Stimulated activated CD8-positive, alpha-beta memory T cell treated with anti-CD3 and anti-CD28 coated beads, Interleukin-15, amount 100 ng/mL, for 24 hours (primary cell): ENCODE measurements around the gene TANGO6.

Experiments
- DNase-seq: peaks from one replicate; pipeline ENCODE4 v3.0.0-alpha.2; 2020; ENCODE audit warnings: low read depth

The TANGO6 gene

DNA sequence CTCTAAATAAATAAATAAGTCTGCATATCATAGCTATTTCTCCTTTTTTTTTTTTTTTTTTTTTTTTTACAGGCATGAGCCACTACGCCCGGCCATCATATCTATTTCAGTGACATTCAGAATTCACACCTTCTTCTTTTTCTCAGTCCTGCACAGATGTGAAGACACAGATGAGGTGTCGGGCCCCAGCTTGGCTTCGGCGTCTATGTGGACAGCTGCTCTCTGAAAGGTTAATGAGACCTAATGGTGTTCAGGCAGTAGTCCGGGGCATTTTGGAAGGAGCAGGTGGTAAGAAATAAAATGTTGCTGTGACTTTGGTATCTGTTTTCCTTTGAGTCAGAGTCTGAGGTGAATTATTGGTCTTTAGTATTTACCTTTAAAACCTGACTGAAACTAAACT lies 23.6 kb downstream of the TANGO6 start:
- DNase-seq = no peak

DNA sequence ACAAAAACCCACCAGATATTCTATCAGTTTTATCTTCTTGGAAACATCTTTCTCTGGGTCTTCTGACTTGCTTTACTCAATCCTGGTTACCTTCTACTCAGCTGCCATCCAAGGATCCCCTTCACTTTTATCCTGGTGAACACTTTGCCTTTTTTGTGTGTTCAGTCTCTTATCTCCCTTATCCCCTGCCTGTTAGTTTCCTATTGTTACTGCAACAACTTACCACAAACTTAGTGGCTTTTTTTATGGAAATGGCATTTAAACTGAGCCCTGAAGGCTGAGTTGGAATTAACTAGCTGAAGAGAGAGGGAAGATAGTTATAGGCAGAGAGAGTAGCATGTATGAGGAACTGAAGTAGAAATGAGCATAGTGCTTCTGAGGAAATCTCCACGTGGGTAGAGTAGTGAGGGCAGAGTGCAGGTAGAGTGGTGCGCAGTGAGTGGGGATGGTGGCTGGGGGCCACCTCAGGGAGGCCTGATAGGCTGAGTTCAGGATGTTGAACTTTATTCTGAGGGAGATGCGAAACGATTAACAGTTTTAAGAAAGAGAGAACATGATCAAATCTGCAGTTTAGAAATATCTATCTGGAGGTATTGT lies 26.3 kb downstream of the TANGO6 start:
- no peak for DNase-seq

DNA sequence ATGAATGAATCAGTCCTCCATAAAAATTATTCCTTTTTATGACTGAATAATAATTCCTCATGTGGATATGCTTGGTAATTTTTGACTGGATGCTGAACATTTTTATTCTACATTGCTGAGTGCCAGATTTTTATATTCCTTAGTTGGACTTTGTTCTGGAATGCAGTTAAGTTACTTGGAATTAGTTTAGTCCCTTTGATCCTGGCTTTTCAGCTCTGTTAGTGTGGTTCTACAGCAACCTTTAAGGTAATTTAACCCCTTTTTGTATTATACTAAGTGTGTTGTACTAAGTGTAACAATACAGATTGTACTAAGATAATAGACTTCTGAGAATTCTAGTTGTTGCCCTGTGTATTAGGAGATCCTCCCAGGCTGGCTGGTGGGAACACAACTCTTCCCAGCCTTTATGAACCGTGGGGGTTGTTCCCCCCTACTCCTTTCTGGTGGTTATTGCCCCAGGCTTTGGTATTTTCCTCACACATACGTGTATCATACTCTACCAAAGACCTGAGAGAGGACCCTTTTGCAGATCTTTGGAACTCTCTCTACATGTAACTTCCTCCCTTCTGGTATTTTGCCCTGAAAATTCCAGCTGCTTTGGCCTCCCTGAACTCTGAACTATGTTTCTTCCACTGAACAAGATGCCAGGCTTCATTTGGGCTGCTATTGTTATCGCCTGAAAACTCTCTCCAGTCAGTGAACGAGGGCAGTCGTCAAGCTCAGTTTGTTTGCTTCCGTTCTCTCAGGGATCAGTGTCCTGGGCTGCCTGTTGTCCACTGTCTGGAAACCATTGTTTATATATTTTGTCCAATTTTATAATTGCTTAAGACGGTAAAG lies 30.5 kb downstream of the TANGO6 start:
- DNase-seq = no peak

DNA sequence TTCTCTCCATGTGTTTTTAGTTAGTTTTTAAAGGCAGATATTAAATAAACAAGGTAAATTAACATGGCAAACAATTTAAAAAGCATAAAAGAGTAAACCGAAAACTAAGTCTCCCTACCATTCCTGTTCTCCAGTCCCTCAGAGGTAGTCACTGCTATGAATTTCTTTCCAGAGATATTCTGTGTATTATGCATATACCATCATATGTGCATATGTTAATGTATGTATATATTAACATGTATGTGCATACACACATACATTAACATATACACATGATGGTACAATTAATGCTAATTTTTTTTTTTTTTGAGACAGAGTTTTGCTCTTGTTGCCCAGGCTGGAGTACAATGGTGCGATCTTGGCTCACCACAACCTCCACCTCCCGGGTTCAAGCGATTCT lies 32.5 kb downstream of the TANGO6 start:
- no peak for DNase-seq

DNA sequence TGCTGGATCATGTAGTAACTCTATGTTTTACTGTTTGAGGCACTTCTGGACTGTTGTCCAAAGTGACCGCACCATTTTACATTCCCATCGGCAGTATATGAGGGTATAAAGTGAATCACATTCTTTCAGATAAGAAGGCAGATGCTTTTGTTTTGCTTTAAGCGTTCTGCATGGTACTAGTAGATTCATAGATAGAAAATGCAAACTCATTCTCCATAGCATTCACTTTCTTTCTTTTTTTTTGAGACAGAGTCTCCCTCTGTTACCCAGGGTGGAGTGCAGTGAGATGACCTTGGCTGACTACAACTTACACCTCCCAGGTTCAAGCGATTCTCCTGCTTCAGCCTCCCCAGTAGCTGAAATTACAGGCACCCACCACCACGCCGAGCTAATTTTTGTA lies 40.4 kb downstream of the TANGO6 start:
- DNase-seq = no peak

DNA sequence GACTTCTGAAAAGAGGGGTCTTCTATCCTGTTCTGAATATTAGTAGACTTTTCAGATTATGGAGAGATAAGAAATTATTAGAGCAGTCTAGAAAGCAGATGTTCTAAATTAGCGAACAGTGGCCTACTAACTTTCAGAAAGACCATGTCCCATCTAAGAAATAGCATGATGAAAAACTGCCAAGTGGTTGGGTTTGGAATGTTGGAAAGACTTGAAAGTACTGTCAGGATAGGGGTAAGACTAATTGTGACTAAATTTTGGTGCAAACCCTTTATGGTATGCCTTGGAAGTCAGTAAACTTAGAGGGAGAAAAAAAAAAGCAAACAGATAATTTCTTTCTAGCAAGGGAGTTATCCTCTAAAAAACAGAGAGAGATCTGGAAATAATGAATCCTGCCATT lies 41.1 kb downstream of the TANGO6 start:
- no peak for DNase-seq

DNA sequence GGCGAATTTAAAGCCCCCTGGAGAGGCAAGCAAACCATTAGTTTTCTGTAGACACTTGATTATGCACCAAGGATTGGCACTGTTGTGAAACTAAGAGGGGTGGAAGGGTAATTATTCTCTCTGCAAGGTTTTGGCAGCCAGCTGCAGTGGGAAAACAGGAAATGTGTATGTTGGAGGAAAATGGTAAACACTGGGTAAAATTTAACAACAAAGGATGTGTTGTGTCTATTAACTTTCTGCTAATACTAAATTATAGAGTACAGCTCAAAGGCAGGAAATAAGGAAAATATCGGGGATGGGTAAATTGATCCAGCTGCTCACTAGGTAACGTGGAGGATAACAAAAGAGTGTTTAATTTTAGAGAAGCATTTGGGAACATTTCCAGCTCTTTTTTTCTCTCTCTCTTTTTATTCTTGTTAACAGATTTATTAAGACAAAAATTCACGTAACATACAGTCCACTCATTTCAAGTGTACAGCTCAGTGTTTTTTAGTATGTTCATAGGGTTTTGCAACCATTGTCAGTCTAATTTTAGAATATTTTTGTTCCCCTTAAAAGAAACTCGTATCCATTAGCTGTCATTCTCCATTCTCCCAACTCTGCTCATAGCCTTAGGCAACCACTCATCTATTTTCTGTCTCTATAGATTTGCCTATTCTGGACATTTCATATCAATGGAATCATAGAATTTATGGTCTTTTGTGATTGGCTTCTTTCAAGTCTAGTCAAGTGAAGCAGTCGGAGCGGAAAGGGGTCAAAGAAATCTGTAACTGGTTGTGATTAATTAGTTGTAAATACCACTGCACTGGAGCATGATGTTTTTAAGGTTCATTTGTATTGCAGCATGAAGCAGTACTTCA lies 41.8 kb downstream of the TANGO6 start:
- no peak for DNase-seq

DNA sequence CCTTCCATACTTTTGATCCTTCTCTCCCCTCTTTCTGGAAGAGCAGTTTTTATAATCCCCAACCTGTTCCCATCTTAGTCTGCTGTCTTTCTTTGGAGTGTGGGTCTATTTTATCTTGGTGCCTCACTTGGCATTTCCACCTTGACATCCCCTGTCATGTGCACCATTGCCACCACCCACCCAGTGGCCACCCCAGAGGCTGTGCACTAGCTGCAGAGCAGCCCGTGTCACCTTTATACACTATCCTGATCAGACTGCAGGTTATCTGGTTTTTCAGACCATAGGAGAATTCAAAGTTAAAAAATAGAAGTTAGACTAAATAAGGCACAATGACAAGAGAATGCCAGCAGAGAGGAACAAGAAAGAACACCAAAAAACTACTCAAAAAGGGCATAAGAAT lies 43.8 kb downstream of the TANGO6 start:
- no peak for DNase-seq

DNA sequence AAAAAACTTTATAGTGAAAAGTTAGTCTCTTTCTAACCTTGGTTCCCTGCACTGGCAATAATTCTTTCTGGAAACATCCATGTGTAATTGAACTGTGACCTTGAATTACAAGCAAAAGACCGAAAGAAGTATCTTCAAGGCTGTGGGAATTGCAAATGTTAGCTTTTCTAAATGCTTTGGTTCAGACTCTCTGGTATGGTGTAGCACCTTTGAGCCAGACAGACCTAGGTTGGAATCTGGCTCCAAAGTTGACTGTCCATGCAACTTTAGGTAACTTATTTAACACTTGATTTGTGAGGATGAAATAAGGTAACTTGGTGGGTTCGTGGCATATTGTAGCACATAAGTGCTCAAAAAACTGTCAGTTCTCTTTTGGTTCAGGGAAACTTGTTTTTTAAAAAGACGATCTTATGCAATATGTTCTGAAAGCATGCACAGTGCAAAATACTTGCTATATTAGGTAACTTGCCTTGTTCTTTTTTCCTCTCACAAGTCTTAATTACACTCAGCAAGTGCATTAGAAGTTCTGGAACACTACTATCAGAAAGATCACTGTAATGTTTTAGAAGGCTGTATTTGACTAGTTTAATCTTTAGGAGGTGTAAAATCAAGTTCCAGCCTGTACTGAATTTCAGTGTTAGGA lies 46.3 kb downstream of the TANGO6 start:
- no peak for DNase-seq

DNA sequence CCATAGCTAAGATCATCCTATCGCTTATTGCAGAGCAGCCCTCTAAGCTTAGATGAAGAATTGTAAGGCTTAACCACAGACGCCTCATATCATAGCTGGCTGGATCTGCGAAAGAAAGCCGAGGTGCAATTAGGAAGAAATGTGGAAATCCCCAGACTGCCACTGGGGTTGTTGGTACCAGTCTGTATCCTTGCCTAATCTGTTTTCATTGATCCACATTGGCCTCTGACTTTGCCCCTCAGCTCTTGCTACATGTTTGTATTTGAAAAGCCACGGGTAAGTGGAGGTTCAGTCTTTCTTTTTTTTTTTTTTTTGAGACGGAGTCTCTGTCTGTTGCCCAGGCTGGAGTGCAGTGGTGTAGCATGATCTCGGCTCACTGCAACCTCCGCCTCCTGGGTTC lies 48.9 kb downstream of the TANGO6 start:
- DNase-seq = no peak

DNA sequence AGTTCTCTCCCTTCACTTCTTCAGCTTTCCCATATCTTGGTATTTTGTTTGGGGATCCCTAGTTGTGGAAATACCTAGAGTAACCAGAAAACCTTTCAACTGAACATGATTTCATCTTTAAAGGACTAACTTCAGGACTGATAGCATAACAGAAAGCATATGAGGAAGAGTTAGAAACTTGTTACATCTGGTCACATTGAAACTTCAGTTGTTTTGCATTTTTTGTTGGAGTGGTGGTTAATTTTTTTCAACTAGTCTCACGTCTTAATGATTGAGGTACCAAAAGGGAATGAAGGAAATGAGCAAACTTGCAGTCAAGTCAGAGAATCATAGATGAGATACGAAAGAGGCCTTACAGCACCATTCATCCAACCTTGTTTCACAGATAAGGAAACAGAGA lies 49.6 kb downstream of the TANGO6 start:
- no peak for DNase-seq

DNA sequence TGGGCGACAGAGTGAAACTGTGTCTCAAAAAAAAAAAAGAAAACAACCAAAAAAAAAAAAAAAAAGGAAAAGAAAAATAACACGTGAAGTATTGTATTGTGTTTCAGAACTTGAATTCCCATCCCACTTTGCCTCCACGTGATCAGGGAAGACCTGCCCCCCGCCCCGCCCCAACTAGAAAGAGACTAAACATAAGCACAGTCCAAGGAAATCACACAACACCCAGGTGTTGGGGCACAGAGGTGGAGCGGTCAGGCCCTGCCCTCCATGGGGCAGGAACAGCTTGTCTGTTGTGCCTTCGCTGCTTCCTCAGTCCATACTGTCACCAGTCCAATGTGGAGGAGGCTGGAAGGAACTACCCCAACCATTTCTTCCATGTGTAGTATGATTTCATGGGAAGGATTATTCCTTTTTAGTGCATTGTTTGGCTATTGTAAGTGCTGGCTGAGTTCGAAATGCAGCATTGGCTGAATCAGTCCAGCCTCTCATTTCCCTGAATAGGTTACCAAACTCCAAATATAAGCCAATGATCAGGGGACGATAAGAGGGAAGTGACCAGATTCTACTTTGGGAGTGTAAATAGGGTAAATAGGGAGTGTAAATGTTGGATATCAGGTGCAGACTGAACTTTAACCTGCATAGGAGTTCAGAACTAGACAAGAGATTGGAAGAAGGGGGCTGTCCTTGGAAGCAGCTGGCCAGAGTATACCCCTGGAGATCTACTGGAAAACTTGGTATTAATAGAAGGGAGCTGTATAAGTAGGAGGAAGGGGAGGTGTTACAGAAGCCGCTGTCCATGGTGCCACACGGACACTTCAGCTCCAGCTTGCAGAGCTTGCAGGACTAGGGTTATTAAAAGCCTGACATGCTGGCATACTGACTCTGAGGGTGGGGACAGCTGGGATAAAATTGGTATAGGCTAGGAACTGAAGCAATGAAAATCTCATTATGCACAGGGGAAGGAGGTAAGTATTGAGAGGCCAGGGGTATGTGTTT lies 50.7 kb downstream of the TANGO6 start:
- DNase-seq = no peak

DNA sequence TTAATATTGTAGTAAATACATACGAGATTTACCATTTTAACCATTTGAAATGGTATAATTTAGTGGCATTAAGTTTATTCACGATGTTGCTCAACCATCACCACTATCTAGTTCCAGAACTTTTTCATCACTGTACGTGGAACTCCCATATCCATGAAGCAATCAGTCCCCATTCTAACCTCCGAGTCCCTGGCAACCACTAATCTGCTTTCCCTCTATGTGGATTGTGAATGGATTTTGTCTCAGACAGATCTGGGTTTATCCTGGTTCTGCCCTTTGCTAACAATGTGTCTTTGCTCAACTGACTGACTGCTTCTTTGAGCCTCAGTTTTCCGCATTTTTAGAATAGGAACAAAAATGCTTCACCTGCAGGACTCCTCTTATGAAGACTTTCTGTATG lies 51.4 kb downstream of the TANGO6 start:
- no peak for DNase-seq

DNA sequence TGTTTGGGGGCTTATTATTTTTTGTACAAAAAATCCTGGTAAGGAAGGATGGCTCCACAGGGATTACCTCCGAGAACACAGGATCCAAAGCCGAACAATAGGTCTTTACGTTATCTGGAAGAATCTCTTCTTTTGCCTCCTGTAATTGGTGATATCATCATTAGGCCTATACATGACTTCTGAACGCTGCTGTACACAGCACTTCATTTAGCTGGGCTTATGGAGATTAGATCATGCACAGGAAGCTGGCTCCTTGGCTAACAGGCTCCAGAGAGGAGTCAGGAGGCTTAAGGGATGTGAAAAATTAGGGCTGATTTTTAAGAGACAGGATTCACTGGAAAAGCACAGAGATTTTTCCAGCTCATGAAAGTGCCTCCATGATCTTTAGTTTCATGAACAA lies 54.7 kb downstream of the TANGO6 start:
- DNase-seq = no peak

DNA sequence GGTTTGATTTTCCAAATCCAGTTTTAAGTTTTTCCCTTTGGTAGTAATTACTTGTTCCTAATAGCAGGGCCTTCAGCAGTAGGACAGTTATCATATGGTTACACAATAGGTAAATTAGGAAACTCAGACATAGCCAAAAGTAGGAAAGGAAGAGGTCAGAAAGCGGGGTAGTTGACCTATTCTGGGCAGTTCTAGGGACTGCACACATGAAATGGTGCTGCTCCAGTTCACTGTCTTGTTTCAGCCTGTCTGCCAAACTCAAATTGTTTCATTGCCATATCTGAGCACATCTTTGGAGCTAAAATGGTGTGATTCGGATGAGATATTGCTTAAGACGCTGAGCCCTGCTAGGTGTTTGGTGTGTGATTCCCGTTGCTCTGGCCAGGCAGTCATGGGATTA lies 56.7 kb downstream of the TANGO6 start:
- DNase-seq = no peak

DNA sequence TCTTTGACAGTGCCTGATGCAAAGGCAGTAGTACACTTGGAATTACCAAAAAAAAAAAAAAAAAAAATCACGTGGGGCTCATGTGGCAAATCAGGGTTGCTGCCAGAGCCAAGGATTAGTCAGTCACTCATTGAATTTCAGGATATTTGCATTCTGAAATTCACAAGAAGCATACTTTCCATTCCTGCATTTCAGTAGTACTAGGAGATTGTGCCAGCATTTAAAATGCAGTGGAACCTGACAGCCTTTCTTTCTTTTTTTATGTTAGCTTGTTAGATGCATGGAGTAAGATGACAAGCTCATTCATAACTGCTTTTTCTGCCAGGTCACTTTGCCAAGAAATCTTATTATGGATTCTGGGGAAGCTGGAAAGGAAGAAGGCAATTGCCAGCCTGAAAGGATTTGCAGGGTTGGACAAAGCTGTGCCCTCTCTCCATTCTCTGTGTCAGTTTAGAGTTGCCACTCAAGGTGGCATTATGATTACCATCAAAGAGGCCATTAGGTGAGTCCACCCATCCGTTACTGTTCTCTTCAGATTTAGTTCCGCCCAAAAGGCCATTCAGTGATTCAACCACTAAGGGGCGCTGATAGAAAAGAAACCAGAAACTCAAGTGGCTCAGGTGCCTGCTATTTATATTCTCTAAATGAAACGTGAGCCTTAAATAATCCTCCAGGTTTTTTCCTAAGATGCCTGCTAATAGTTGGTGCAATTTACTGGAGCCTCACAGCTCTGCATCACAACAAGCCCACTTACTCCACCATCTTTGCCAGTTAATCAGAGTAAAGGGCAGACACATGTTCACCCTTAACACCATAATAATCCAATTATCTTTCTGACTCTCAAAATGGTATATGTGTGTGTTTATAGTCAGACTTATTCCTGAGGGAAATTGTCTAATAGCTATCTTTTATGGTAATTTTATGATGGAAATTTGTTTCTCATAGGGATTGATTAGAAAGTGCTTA lies 59.0 kb downstream of the TANGO6 start:
- no peak for DNase-seq

DNA sequence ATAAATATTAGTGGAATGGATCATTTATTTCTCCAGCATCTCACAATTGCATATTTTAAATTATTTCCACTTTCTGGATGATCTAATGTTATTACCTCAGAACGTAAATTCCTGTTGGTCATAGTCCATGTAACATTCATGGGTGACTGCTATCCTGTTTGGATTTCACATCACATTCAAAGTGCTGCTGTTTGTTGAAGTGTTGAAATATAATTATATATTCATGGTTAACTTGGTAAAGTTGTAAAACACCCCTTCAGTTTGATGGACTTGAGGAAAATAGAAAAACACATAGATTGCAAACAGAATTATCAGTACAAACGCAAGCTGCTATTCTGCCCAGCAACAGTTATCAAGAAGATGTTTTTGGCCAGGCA lies 59.6 kb downstream of the TANGO6 start:
- DNase-seq = no peak

DNA sequence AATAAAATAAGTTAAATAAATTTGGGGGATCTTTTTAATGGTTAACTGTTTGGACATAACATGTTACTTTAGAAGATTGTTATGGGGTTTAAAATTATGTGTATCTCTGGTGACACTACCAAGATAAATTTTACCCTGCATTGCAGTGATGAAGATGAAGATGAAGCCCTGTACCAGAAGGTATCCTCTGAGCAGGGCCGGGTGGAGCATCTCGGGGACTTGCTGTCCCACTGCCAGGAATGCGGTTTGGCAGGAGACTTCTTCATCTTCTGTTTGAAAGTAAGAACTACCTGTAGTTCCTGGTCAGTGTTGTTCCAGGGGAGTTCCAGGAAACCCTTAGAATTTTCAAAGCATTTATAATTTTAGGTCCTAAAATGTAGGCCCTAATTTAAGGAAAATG lies 64.0 kb downstream of the TANGO6 start:
- no peak for DNase-seq

DNA sequence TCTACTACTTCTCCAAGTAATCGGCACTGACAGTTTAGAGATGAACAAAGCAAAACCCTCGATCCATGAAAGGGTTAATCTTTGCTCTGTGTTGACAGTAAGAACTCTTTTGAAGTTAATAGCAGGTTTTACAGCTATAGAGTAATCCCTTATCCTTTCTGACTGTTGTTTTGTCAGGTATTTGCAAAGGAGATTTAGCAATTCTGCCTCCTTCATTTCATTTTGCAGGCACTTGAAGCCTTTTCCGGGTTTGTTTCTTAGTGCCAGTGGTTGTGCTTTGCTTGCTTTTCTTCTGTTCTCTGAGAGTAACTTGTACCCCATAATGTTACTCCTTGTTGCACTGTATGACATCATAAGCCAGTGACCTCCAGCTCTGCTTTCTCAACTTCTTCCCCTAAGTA lies 64.5 kb downstream of the TANGO6 start:
- no peak for DNase-seq

DNA sequence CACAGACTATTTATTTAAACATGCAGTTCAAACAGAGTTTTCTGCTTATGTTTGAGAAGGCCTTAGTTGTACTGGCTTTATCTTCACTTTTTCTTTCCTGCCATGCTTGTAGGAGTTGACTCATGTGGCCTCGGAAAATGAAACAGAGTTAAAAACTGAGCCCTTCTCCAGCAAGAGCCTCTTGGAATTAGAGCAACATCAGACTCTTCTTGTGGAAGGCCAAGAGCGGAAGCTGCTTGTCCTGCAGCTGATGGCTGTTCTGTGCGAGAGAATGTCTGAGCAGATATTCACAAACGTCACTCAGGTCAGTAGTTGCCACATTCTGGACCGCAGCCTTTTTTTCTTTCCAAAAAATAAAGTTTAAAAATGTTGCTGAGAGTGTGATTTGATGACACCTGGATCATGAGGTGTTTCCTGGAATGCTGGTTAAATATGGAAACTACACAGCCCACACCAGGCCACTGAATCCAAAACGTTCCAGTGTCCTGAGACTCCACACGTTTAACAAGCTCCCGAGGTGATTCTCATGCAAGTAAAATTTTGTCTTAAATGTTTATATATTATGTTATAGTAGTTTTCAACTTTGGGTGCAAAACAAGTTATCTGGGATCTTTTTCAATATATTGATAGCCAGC lies 65.9 kb downstream of the TANGO6 start:
- DNase-seq = no peak
